ENCODE data around the gene ZC2HC1B.

DNA sequence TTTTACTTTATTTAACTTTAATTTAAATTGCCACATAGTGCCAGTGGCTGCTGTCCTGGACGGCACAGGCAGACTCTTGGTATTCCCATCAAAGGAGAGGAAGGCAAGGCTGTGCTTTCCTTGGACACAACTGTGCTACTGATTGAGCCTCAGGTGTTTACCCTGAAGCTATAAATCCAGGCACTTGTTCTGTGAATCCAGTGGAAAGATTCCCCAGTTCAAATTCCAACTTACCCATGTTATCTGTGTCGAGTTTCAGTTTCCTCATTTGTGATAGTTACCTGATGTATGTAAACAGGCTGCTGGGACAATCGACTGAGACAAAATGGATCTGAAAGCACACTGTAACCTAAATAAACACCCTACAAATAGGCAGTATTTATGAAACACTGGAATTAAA lies 86.6 kb downstream of the ZC2HC1B start:
- no peak for TF ChIP-seq EZH2phosphoT487 (IDR thresholded peaks at IDR 0.05; ENCODE audit: borderline replicate concordance, low read length)
- TF ChIP-seq, protein P1, sequence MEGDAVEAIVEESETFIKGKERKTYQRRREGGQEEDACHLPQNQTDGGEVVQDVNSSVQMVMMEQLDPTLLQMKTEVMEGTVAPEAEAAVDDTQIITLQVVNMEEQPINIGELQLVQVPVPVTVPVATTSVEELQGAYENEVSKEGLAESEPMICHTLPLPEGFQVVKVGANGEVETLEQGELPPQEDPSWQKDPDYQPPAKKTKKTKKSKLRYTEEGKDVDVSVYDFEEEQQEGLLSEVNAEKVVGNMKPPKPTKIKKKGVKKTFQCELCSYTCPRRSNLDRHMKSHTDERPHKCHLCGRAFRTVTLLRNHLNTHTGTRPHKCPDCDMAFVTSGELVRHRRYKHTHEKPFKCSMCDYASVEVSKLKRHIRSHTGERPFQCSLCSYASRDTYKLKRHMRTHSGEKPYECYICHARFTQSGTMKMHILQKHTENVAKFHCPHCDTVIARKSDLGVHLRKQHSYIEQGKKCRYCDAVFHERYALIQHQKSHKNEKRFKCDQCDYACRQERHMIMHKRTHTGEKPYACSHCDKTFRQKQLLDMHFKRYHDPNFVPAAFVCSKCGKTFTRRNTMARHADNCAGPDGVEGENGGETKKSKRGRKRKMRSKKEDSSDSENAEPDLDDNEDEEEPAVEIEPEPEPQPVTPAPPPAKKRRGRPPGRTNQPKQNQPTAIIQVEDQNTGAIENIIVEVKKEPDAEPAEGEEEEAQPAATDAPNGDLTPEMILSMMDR (IDR thresholded peaks at IDR 0.05; ENCODE audit: low read depth, low read length, poor library complexity, severe bottlenecking), result no peak

All from DOHH2 (cell line).